Thyroid gland (tissue), 4 donors: ENCODE measurements around the gene RPS2.

Source experiments
- POLR2A ChIP-seq, 2 donors: fragments of 450-650 bp; IDR thresholded peaks; one replicate each; pipeline ENCODE4 v1.6.1; 2017; ENCODE audit warnings: antibody characterized with exemption in 2 of 2, mild to moderate bottlenecking in 2 of 2, moderate library complexity in 1 of 2
- TF ChIP-seq, protein P1 (sequence below), 6 experiments: fragments of 200-600 bp in 3 of 6; fragments of 450-650 bp in 3 of 6; sonication (generic) in 3 of 6; IDR thresholded peaks; one replicate each; pipeline ENCODE4 v1.5.1; 2016 to 2019; ENCODE audit warnings: antibody characterized with exemption in 6 of 6, mild to moderate bottlenecking in 2 of 6, inconsistent platforms in 1 of 6, moderate library complexity in 1 of 6

DNA sequence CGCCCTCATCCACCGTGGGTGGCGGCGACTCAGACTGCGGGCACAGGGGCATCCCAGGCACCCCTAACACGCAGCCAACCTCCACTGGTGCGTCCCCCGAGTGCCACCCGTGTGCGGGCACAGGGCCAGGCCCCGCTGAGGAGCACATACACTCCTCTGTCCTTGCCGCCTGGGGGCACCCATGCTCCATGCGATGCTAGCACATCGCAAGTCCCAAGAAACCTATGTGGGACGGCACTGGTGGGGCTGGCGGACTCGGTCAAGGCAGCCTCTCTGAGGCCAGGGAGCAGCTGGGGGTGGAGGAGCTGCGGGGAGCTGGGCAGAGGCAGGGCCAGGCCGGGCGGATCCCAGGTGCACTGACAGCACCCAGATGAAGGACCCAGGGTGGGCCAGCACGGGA is 41.0 kb upstream of the RPS2 start:
- TF ChIP-seq, protein P1, sequence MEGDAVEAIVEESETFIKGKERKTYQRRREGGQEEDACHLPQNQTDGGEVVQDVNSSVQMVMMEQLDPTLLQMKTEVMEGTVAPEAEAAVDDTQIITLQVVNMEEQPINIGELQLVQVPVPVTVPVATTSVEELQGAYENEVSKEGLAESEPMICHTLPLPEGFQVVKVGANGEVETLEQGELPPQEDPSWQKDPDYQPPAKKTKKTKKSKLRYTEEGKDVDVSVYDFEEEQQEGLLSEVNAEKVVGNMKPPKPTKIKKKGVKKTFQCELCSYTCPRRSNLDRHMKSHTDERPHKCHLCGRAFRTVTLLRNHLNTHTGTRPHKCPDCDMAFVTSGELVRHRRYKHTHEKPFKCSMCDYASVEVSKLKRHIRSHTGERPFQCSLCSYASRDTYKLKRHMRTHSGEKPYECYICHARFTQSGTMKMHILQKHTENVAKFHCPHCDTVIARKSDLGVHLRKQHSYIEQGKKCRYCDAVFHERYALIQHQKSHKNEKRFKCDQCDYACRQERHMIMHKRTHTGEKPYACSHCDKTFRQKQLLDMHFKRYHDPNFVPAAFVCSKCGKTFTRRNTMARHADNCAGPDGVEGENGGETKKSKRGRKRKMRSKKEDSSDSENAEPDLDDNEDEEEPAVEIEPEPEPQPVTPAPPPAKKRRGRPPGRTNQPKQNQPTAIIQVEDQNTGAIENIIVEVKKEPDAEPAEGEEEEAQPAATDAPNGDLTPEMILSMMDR (IDR thresholded peaks at IDR 0.05), result no peak
- no peak for TF ChIP-seq POLR2A (IDR thresholded peaks at IDR 0.05)
